ENCODE measurements around the gene XAGE1A.
"Not testable (repeated sequence)": the region's sequence is repeated elsewhere in the genome, so short reads cannot be mapped to it uniquely, and the experiment has no call there.

Gene XAGE1A

GRCh38 chrX:52495545-52496418 is at the start of gene XAGE1A:
XAGE1A (plus strand) TSS chrX:52495808; CDS start chrX:52497362, 1,554 bp downstream.
- not testable (repeated sequence) for H3K4me3 ChIP-seq, H3K27ac ChIP-seq

GRCh38 chrX:52452031-52452430 is 43.6 kb upstream of the XAGE1A start:
- not testable (repeated sequence) for H3K4me3 ChIP-seq, H3K27ac ChIP-seq

- not testable (repeated sequence) for H3K27ac ChIP-seq, H3K4me3 ChIP-seq
Observed at GRCh38 chrX:52471301-52471700, 24.3 kb upstream of the XAGE1A start.

DNA sequence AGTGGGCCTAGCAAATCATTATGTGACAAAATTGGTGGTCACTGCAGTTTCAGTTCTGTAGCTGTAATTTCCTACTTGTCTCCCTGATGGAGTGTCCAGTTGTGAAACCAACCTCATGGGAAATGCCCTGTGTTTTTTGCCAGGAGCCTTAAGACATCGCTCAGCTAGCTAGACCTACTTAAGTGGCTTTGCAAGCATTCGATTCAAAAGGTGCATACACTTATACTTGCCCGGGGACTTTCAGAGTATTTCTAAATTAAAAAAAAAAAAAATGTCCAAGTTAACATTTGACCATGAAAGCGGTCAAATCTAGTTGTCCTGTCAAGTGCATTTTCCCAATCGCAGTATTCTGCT is 788 bp downstream of the XAGE1A start:
- H3K4me3 ChIP-seq, H3K27ac ChIP-seq: not testable (repeated sequence)

DNA sequence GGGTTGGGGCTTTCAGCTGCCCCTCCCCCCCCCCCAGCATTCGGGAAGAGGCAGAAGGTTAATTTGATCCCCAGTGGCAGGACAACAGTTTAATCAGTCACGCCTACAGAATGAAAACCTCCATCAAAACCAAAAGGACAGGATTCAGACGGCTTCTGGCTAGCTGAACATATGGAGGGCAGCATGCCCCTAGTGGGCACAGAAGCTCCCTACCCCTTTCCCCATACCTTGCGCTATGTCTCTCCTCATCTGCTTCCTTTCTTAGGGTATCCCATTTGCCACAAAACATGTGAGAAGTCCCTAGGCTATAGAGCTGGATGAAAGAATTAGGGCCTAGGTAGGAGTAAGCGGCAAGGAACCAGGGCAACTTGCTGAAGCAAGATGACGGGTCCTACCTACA is 5.8 kb downstream of the XAGE1A start:
- not testable (repeated sequence) for H3K27ac ChIP-seq, H3K4me3 ChIP-seq

- H3K27ac ChIP-seq = no peak overlapping the region
Observed at GRCh38 chrX:52504551-52504950, 8.9 kb downstream of the XAGE1A start.

GRCh38 chrX:52507331-52507730 is 11.7 kb downstream of the XAGE1A start:
- no peak overlapping the region for H3K4me3 ChIP-seq
- no peak overlapping the region for H3K27ac ChIP-seq

More at GRCh38 chrX:52504551-52504950, 8.9 kb downstream of the XAGE1A start:
- no peak overlapping the region for H3K4me3 ChIP-seq

GRCh38 chrX:52509916-52510315 is 14.3 kb downstream of the XAGE1A start:
- no peak overlapping the region for H3K27ac ChIP-seq
- H3K4me3 ChIP-seq = no peak overlapping the region

DNA sequence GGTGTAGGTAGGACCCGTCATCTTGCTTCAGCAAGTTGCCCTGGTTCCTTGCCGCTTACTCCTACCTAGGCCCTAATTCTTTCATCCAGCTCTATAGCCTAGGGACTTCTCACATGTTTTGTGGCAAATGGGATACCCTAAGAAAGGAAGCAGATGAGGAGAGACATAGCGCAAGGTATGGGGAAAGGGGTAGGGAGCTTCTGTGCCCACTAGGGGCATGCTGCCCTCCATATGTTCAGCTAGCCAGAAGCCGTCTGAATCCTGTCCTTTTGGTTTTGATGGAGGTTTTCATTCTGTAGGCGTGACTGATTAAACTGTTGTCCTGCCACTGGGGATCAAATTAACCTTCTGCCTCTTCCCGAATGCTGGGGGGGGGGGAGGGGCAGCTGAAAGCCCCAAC is 15.5 kb downstream of the XAGE1A start:
- not testable (repeated sequence) for H3K4me3 ChIP-seq, H3K27ac ChIP-seq

GRCh38 chrX:52516110-52516986 is 20.7 kb downstream of the XAGE1A start:
- H3K4me3 ChIP-seq, H3K27ac ChIP-seq: not testable (repeated sequence)

- H3K27ac ChIP-seq, H3K4me3 ChIP-seq: not testable (repeated sequence)
Observed at GRCh38 chrX:52516987-52517325, 21.3 kb downstream of the XAGE1A start, which contains the start of gene XAGE1B. XAGE1B (minus strand) TSS chrX:52517063; CDS start chrX:52515527, 1,536 bp downstream.

GRCh38 chrX:52541051-52541450 is 45.4 kb downstream of the XAGE1A start:
- H3K4me3 ChIP-seq, H3K27ac ChIP-seq: not testable (repeated sequence)

DNA sequence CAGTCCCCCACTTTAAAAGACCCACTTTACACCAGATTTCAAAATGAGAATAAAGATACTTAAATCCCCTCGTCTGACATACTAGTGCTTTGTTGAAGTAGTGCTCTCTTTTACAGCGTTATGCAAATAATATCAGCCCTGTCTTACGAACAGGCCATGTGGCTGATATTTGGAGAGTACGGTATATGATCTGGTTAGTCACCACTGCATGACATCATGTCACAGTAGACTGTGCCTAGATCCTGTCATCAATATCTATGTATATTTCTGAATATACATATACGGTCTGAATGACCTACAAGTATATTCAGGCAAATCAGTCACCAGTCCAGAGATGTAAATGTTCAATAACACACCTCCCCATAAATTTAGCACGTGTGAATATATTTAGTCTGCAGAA is 46.7 kb downstream of the XAGE1A start:
- H3K27ac ChIP-seq = no peak overlapping the region
- H3K4me3 ChIP-seq = no peak overlapping the region

DNA sequence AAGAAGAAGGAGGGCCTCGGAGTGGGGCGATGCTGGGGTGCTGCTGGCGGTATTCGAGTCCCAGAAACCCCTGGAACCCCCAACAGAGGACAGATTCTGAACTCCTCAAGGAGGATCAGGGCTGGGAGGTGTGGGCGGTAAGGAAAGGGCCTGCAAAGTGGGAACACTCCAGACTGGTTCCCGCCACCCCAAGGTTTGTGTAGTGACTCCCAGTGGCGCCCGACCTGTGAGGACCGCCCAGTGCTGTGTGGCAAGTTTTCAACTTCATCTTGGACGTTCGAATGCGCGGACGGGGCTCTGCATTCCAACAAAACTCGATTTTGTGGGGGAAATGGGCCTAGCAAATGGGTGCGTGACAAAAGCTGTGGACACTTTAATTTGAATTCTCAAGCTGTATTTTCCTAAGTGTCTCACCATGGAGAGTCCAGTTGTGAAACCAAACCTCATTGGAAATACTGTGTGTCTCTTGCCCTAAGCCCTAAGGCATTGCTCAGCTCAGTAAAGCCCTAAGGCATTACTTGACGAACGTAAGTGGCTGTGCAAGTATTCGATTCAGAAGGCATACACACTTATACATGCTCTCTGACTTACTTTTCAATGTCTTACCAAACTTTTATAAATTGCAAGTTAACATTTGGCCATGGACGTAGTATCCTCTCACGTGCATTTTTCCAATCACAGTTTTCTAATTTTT is 48.7 kb downstream of the XAGE1A start:
- no peak overlapping the region for H3K27ac ChIP-seq

DNA sequence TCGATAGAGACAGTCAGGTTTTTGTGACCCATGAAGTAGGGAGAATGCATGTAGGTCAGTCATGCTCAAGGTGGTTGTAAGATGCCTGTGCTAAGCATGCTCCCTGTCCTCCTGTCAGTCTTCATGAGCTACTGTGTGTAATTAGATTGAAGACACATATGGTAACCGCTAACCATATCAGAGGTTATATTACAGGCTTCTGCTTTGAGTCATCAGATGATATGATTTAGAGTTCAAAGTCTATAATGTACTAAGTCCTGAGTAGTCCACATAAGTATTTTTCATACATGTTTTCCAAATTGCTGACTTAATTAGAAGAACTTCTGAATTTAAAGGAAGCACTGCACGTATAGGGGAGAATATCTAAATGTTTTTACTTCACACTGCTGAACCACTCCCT is 53.2 kb downstream of the XAGE1A start:
- not testable (repeated sequence) for H3K27ac ChIP-seq, H3K4me3 ChIP-seq

More for the DNA sequence above, 48.7 kb downstream of the XAGE1A start:
- H3K4me3 ChIP-seq = no peak overlapping the region

Measured in skin epidermis (tissue), 12 donors.